HL-60 (cell line): ENCODE measurements around the gene GSDMA.

Source experiments
- GABPA ChIP-seq: IDR thresholded peaks from 2 replicates; pipeline ENCODE4 v1.6.1; 2012; ENCODE audit warnings: low read depth
- POLR2AphosphoS5 ChIP-seq: IDR thresholded peaks from 2 replicates; pipeline ENCODE4 v1.6.1; 2012; ENCODE audit warnings: low read depth
- TF ChIP-seq, protein P1 (sequence below): IDR thresholded peaks from one replicate; pipeline ENCODE4 v1.5.1; 2011; ENCODE audit warnings: low read length, control low read depth, inconsistent platforms; ENCODE audit not compliant: insufficient read depth
- TF ChIP-seq, protein P2 (sequence below): IDR thresholded peaks from 2 replicates; pipeline ENCODE4 v1.6.1; 2012; ENCODE audit warnings: low read depth; ENCODE audit not compliant: insufficient replicate concordance

DNA sequence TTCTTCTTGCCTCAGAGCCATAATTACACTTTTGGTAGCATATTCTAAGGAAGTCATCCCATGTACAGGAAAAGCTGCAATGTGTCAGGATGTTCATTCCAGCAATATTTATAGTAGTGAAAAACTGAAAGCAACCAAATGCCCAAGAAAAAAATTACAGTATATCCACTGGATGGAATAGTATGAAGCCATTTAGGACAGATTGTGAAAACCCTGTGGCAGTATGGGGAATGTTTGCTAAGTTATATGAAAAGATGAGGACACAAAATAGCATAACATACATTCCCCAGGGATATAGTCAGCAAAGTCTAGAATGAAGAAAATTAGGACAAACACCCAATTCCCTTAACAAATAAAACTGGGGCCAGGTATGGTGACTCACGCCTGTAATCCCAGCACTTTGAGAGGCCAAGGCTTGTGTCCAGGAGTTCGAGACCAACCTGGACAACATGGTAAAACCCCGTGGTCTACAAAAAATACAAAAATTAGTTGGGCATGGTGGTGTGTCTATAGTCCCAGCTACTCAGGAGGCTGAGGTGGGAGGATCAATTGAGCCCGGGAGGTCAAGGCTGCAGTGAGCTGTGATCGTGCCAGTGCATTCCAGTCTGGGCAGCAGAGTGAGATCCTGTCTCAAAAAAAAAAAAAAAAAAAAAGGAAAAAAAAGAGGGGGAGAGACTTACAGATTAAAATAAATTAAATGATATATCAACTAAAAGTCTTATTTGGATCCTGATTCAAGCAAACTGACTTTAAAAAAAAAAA, 33.0 kb upstream of the GSDMA start:
- TF ChIP-seq, protein P1, sequence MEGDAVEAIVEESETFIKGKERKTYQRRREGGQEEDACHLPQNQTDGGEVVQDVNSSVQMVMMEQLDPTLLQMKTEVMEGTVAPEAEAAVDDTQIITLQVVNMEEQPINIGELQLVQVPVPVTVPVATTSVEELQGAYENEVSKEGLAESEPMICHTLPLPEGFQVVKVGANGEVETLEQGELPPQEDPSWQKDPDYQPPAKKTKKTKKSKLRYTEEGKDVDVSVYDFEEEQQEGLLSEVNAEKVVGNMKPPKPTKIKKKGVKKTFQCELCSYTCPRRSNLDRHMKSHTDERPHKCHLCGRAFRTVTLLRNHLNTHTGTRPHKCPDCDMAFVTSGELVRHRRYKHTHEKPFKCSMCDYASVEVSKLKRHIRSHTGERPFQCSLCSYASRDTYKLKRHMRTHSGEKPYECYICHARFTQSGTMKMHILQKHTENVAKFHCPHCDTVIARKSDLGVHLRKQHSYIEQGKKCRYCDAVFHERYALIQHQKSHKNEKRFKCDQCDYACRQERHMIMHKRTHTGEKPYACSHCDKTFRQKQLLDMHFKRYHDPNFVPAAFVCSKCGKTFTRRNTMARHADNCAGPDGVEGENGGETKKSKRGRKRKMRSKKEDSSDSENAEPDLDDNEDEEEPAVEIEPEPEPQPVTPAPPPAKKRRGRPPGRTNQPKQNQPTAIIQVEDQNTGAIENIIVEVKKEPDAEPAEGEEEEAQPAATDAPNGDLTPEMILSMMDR, result no peak
- no peak for TF ChIP-seq POLR2AphosphoS5
- TF ChIP-seq, protein P2, sequence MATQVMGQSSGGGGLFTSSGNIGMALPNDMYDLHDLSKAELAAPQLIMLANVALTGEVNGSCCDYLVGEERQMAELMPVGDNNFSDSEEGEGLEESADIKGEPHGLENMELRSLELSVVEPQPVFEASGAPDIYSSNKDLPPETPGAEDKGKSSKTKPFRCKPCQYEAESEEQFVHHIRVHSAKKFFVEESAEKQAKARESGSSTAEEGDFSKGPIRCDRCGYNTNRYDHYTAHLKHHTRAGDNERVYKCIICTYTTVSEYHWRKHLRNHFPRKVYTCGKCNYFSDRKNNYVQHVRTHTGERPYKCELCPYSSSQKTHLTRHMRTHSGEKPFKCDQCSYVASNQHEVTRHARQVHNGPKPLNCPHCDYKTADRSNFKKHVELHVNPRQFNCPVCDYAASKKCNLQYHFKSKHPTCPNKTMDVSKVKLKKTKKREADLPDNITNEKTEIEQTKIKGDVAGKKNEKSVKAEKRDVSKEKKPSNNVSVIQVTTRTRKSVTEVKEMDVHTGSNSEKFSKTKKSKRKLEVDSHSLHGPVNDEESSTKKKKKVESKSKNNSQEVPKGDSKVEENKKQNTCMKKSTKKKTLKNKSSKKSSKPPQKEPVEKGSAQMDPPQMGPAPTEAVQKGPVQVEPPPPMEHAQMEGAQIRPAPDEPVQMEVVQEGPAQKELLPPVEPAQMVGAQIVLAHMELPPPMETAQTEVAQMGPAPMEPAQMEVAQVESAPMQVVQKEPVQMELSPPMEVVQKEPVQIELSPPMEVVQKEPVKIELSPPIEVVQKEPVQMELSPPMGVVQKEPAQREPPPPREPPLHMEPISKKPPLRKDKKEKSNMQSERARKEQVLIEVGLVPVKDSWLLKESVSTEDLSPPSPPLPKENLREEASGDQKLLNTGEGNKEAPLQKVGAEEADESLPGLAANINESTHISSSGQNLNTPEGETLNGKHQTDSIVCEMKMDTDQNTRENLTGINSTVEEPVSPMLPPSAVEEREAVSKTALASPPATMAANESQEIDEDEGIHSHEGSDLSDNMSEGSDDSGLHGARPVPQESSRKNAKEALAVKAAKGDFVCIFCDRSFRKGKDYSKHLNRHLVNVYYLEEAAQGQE, result no peak
- no peak for TF ChIP-seq GABPA
